Inflammatory macrophage treated with lipopolysaccharide for 1 hour (primary cell): ENCODE data around the gene LAPTM5.
A peak's percentile ranks its signal among the peaks of the same experiment; 100 is the strongest.

Experiments used
- DNase-seq, 2 donors: peaks; one replicate each; pipeline ENCODE4 v3.0.0-alpha.2; 2020 to 2022

The LAPTM5 gene

DNA sequence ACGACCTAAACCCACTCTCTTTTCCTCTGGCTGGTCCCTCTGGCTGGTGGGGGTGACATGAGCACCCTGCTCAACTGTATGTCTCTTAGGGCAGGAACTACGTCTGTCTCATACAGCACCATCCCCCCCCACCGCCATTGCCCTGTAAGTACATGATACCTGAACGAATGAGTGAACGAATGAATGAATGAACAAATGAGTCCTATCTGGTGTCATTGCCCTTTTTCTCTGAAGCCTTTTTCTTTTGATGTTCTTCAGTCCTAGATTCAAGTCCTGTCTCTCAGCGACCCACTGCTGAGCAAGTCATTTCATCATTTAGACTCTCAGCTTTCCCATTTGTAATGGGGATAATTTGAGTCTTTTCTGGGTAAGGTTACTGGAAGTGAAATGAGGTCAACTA is 45.0 kb downstream of the LAPTM5 start:
- DNase-seq: no peak

DNA sequence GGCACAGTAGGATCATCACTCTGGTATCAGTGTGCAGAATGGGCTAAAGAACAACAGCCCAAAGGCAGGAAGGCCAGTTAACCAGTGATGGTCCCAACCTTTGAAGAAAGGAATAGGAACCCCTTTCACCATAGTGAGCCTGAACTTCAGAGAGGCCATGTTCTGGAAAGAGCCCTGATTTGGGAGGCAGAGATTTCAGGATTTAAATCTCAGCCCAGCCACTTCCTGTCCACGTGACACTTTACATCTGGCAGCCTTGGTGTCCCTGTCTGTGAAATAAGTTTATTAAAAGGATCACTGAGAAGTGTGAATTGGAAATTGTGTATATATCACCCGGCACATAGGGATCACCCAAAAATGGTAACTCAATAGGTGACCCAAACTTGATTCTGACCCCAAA is 47.2 kb downstream of the LAPTM5 start:
- no peak for DNase-seq

- DNase-seq: no peak
Measured at GRCh38 chr1:30708361-30708728, 49.2 kb downstream of the LAPTM5 start.

GRCh38 chr1:30707412-30708360 is 49.9 kb downstream of the LAPTM5 start:
- peak in 1 of 2 donors; percentile 76 for DNase-seq

DNA sequence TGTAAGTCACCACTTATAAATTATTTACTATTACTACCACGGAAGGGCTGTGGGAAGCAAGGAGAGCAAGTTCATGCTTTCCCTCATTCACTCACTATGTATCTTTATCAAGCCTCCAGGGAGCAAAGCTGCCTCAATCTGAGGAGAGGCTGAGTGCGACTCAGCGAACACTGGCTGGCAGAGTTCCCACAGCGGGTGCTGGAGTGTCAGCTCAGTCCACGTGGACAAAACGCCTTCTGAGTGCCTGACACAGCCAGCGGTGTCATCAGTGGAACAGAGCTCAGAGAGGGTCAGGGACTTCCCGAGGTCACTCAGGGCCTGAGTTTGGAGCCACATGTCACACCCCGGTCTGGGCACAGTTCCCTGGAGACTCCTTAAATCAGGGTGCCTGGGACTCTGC is 51.0 kb downstream of the LAPTM5 start:
- DNase-seq: peak in 1 of 2 donors; percentile 55

- DNase-seq: no peak
Measured at GRCh38 chr1:30705698-30706097, 51.9 kb downstream of the LAPTM5 start.

DNA sequence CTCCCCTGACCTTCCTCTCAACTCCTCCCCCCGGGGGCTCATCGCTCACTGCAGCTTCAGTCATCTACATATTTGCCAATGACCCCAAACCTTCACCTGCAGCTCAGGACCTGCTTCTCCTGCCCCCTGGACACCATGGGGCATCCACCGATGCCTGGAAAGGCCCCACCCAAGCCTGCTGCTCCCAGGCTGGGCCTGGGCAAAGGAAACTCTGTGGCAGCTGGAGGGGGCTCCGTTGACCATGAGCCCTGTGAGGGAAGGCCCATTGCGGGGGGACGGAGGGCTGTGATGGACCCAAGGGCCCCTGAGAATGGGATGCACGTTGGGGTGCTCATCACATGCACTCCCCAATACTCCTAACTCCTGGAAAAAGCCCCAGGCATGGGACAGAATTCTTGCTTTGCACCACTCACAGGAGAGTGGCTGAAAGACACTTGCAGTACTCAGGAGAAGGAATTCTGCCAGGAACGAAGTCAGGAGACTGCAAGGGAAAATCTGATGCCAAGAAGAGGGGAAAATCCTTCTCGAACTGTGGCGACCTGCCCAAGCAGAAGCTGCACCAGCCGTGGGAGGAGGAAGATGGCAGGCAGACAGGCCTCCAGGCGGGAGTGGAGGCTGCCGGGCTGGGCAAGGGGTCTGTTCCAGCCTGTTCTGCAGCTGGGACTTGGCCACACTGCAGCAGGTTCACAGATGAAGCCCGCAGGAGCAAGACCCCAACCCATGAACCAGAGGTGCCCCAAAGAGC is 52.6 kb downstream of the LAPTM5 start:
- no peak for DNase-seq

DNA sequence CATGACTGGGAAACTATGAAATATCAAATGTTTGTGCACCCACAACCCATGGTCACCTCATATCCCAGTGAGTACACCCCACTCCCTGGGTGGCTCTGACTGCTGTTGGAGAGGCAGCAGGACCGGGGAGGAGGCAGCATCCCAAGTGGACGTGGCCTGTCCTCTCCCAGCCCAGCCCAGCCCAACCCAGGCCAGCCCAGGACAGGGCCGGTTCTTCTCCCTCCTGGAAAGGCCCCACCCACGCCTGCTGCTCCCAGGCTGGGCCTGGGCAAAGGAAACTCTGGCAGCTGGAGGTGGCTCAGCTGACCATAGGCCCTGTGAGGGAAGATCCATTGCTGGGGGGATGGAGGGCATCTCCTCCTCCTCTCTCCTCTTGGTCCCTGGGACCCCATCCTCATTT is 53.3 kb downstream of the LAPTM5 start:
- peak in 1 of 2 donors; percentile 53 for DNase-seq

- DNase-seq: no peak
Measured at GRCh38 chr1:30702823-30703222, 54.8 kb downstream of the LAPTM5 start.

GRCh38 chr1:30701258-30701633 is 56.3 kb downstream of the LAPTM5 start:
- no peak for DNase-seq

- DNase-seq: no peak
Measured at GRCh38 chr1:30700528-30701257, 56.9 kb downstream of the LAPTM5 start.

DNA sequence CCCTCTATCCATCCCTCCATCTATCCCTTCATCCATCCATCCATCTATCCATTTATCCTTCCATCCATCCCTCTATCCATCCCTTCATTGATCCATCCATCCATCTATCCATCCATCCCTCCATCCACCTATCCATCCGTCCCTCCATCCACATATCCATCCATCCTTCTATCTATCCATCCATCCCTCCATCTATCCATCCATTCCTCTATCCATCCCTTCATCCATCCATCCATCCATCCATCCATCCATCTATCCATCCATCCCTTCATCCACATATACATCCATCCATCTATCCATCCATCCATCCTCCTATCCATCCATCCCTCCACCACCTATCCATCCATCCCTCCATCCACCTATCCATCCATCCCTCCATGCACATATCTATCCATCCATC is 57.8 kb downstream of the LAPTM5 start:
- no peak for DNase-seq

DNA sequence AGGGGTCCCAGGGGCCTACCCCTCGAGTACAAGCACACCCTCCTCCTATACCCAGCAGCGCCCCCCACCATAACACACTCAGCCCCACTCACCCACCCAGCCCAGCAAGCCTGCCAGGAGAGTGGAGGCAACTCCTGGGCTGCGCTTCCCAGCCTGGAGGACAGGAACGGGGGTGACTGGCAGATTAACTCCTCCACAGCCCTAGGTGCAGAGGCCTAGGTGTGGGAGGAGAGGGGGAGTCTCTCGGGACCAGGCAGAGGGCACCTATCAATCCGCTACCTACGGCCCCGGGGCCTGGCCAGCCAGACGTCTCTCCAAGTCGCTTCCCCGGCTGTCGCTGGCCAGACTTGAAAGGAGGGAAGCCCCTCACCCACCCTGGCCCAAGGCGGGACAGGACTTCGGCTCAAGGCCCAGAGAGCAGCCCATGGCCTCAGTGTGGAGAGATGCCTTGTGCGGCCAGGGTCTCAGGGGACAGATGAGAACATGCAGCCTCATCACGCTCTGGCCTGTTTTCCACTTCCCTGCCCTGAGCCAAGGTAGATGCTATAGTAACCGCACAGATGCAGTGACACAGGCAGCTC is 59.1 kb downstream of the LAPTM5 start:
- DNase-seq: no peak

- no peak for DNase-seq
Measured at GRCh38 chr1:30697571-30698376, 59.8 kb downstream of the LAPTM5 start.

DNA sequence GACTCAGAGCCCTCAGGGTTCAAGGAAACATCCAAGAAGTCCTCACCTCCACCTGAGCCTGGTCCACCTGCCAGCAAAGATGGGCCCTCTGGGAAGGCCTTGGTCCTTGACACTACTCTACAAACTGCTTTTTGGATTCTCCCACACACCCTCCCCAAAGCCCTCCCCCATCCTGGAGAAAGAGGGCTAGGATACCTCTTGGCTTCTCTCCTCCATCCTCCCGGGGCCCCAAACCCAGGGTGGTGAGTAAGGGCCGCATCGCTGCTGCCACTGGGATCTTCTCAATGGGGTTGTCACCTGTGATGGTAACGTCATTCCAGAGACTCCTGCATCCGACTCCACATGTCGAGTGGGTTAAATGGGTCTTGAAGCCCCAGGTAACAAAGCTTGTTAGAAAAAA is 60.7 kb downstream of the LAPTM5 start:
- no peak for DNase-seq

DNA sequence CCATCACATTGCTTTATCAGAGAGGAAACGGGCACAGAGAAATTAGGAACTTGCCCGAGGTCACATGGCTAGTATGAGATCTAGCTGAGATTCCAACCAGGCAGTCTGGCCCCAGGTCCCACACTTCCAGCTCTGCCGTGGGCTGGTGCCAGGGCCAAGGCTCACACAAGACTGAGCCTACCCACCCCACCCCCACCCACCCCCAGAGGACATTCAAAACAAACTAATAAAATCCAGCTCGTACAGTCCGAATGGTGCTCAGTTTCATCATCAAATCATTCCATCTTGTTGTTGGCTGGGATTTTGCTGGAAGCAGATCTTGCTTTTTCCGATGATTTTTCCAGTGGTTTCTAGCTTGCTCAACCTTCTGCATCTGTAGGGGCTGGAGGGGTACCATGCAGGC is 62.1 kb downstream of the LAPTM5 start:
- no peak for DNase-seq

GRCh38 chr1:30694280-30695175 is 63.0 kb downstream of the LAPTM5 start:
- no peak for DNase-seq

GRCh38 chr1:30693822-30694221 is 63.8 kb downstream of the LAPTM5 start:
- no peak for DNase-seq

DNA sequence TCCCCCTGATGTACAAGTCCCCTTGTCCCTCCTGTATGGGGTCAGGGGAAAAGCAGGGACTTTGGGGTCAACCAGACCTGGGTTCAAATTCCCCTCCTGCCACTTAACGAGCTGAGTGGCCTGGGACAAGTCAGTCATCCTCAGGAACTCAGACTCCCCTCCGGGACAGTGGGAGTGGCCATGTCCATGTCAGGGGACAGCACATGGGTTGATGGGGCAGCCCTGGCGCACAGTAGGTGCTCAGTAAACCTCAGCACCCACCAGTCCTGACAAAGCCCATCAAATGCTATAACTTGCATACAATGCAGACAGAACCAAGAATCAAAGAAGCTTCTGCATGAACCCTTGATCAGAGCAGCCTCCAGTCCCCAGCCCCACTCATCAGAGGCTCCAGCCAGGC is 64.2 kb downstream of the LAPTM5 start:
- DNase-seq: no peak

DNA sequence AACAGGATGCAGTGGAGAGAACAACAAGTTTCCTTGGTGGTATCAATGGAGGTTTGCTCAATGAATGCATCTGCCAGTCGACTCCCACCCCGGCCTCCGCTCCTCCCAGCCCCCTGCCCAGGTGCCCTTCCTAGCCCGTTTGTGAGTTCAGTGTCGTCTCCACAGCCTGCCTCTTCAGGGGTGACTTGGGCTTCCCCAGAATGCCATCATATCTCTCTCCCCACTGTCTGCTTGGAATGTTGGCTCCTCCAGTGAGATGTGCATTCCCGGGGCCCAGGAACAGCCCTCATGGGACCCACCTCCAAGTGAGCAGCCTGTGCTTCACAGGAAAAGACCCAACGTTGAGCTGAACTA is 64.6 kb downstream of the LAPTM5 start:
- no peak for DNase-seq
